ENCODE results near the gene PRR12. TPM values are rescaled to one million over a fixed set of nuclear protein-coding genes. Genes with fewer than 3 reads are reported as not detected.
"Not testable (repeated sequence)": the region's sequence is repeated elsewhere in the genome, so short reads cannot be mapped to it uniquely, and the experiment has no call there.

PRR12 gene
- total and polyA plus RNA-seq, 4 donors = 0.86 to 3.5 (median 2.8) TPM

- no peak for TF ChIP-seq TAF1 (conservative IDR thresholded peaks at IDR 0.05)
- no peak for TF ChIP-seq YY1 (IDR thresholded peaks at IDR 0.05)
- TF ChIP-seq ZBTB33 (IDR thresholded peaks at IDR 0.05) = no peak
- TF ChIP-seq HNF4A (conservative IDR thresholded peaks at IDR 0.05) = no peak
Measured at GRCh38 chr19:49632576-49632975, 41.6 kb downstream of the PRR12 start (continued).

- not testable (repeated sequence) for DNase-seq (ENCODE audit: low spot score); H3K27ac ChIP-seq (ENCODE audit: low read depth in 1 of 2, low read length in 2 of 2); H3K36me3 ChIP-seq (ENCODE audit: control insufficient read depth in 4 of 4, insufficient read depth in 3 of 4, low read depth in 1 of 4, low read length in 3 of 4); H3K27me3 ChIP-seq (ENCODE audit: control insufficient read depth in 4 of 4, insufficient read depth in 4 of 4, low read length in 3 of 4); H3K4me3 ChIP-seq (ENCODE audit: low read depth in 1 of 3, low read length in 3 of 3); H3K4me1 ChIP-seq (ENCODE audit: control insufficient read depth in 4 of 4, insufficient read depth in 4 of 4, low read length in 3 of 4); H3K9me3 ChIP-seq (ENCODE audit: control insufficient read depth in 4 of 4, low read length in 3 of 4); H3K9ac ChIP-seq (ENCODE audit: low read depth in 1 of 2, low read length in 2 of 2)
- 81% methylated on average over 9 of the region's 9 CpGs for WGBS
Measured at GRCh38 chr19:49633273-49633672, 42.3 kb downstream of the PRR12 start.

GRCh38 chr19:49635530-49636232 lies 44.7 kb downstream of the PRR12 start:
- peak overlapping the region in 1 of 2 donors; percentile 1 for H3K27ac ChIP-seq (ENCODE audit: low read depth in 1 of 2, low read length in 2 of 2)
- no peak overlapping the region for H3K9ac ChIP-seq (ENCODE audit: low read depth in 1 of 2, low read length in 2 of 2)
- H3K36me3 ChIP-seq (ENCODE audit: control insufficient read depth in 4 of 4, insufficient read depth in 3 of 4, low read depth in 1 of 4, low read length in 3 of 4) = no peaks in the 10 kb centered on the region
- H3K4me1 ChIP-seq (ENCODE audit: control insufficient read depth in 4 of 4, insufficient read depth in 4 of 4, low read length in 3 of 4) = peaks cover 0 to 8% (median 6%) of the 10 kb centered on the region in 4 donors
- TF ChIP-seq HNF4A (conservative IDR thresholded peaks at IDR 0.05) (no peak), JUND (IDR thresholded peaks at IDR 0.05) (no peak), GABPA (IDR thresholded peaks at IDR 0.05 in 1 of 2, conservative IDR thresholded peaks at IDR 0.05 in 1 of 2) (no peak), FOXA1 (IDR thresholded peaks at IDR 0.05) (no peak), RXRA (IDR thresholded peaks at IDR 0.05) (no peak), EGR1 (IDR thresholded peaks at IDR 0.05; ENCODE audit: low read depth in 2 of 2) (no peak)
- no peak overlapping the region for H3K4me3 ChIP-seq (ENCODE audit: low read depth in 1 of 3, low read length in 3 of 3)
- 64% methylated on average over 24 of the region's 24 CpGs for WGBS
- H3K27me3 ChIP-seq (ENCODE audit: control insufficient read depth in 4 of 4, insufficient read depth in 4 of 4, low read length in 3 of 4) = no peaks in the 10 kb centered on the region
- H3K9me3 ChIP-seq (ENCODE audit: control insufficient read depth in 4 of 4, low read length in 3 of 4) = no peaks in the 10 kb centered on the region
- no peak for DNase-seq (ENCODE audit: low spot score)

- Histone ChIP-seq H3K27ac (ENCODE audit: low read depth in 1 of 2, low read length in 2 of 2) (peak overlapping the region in 1 of 2 donors; percentile 12), H3K36me3 (ENCODE audit: control insufficient read depth in 4 of 4, insufficient read depth in 3 of 4, low read depth in 1 of 4, low read length in 3 of 4) (no peaks in the 10 kb centered on the region), H3K4me3 (ENCODE audit: low read depth in 1 of 3, low read length in 3 of 3) (no peak overlapping the region), H3K4me1 (ENCODE audit: control insufficient read depth in 4 of 4, insufficient read depth in 4 of 4, low read length in 3 of 4) (peaks cover 0 to 12% (median 7%) of the 10 kb centered on the region in 4 donors), H3K27me3 (ENCODE audit: control insufficient read depth in 4 of 4, insufficient read depth in 4 of 4, low read length in 3 of 4) (no peaks in the 10 kb centered on the region), H3K9me3 (ENCODE audit: control insufficient read depth in 4 of 4, low read length in 3 of 4) (no peaks in the 10 kb centered on the region), H3K9ac (ENCODE audit: low read depth in 1 of 2, low read length in 2 of 2) (no peak overlapping the region)
- WGBS = 79% methylated on average over 30 of the region's 30 CpGs
- DNase-seq (ENCODE audit: low spot score) = no peak
- TF ChIP-seq NR2F2 (IDR thresholded peaks at IDR 0.05) (no peak), FOXA2 (IDR thresholded peaks at IDR 0.05) (no peak), JUND (IDR thresholded peaks at IDR 0.05) (no peak), ATF3 (IDR thresholded peaks at IDR 0.05) (no peak), REST (IDR thresholded peaks at IDR 0.05) (no peak), MAX (IDR thresholded peaks at IDR 0.05) (no peak), RAD21 (IDR thresholded peaks at IDR 0.05) (no peak), FOXA1 (IDR thresholded peaks at IDR 0.05) (no peak), HNF4A (conservative IDR thresholded peaks at IDR 0.05) (no peak)
Measured at GRCh38 chr19:49636233-49636932, 45.4 kb downstream of the PRR12 start.

Data from liver (tissue), 9 donors.